NCI-H2227 treated with DMSO at 0.1 percent for 48 hours (cell line): ENCODE results near the gene ABHD17A.

Experiments used
- DNase-seq: peaks from one replicate; lab custom pipeline; 2025; lab: John Stamatoyannopoulos, UW

The ABHD17A gene

GRCh38 chr19:1839658-1840540 lies 45.4 kb downstream of the ABHD17A start:
- DNase-seq = no peak

GRCh38 chr19:1837625-1838105 lies 47.6 kb downstream of the ABHD17A start:
- DNase-seq = no peak

- DNase-seq = no peak
These were observed 48.1 kb downstream of the ABHD17A start for GRCh38 chr19:1837222-1837565.

GRCh38 chr19:1836458-1837221 lies 48.7 kb downstream of the ABHD17A start:
- DNase-seq = no peak

- DNase-seq = no peak
These were observed 51.8 kb downstream of the ABHD17A start for GRCh38 chr19:1833540-1833939.

- no peak for DNase-seq
These were observed 53.1 kb downstream of the ABHD17A start for GRCh38 chr19:1832046-1832663.

GRCh38 chr19:1830978-1831377 lies 54.3 kb downstream of the ABHD17A start:
- no peak for DNase-seq

- DNase-seq = no peak
These were observed 54.7 kb downstream of the ABHD17A start for GRCh38 chr19:1830568-1830967.

GRCh38 chr19:1829958-1830357 lies 55.3 kb downstream of the ABHD17A start:
- no peak for DNase-seq

GRCh38 chr19:1828279-1829238 lies 56.7 kb downstream of the ABHD17A start:
- no peak for DNase-seq

- DNase-seq = no peak
These were observed 57.6 kb downstream of the ABHD17A start for GRCh38 chr19:1827566-1828278.
